ENCODE measurements around the gene LCE2D.
"Not testable (repeated sequence)": the region's sequence is repeated elsewhere in the genome, so short reads cannot be mapped to it uniquely, and the experiment has no call there.

LCE2D gene

GRCh38 chr1:152663098-152663497, at the start of gene LCE2D:
Gene LCE2D, plus strand, starts transcription at chr1:152663380. Its CDS starts 726 bp downstream, at chr1:152664106.
- DNase-seq, result no peak

GRCh38 chr1:152613511-152613910, 49.7 kb upstream of the LCE2D start, which contains the start of gene LCE3B:
Gene LCE3B, plus strand, starts transcription at chr1:152613811. Its CDS starts 0 bp downstream, at chr1:152613811.
- DNase-seq, result no peak

- DNase-seq, result no peak
Measured at GRCh38 chr1:152621993-152622392, 41.2 kb upstream of the LCE2D start.

GRCh38 chr1:152622803-152623202, 40.4 kb upstream of the LCE2D start, which contains the start of gene LCE3A:
Gene LCE3A, minus strand, starts transcription at chr1:152623103. Its CDS starts 0 bp downstream, at chr1:152623103.
- no peak for DNase-seq

DNA sequence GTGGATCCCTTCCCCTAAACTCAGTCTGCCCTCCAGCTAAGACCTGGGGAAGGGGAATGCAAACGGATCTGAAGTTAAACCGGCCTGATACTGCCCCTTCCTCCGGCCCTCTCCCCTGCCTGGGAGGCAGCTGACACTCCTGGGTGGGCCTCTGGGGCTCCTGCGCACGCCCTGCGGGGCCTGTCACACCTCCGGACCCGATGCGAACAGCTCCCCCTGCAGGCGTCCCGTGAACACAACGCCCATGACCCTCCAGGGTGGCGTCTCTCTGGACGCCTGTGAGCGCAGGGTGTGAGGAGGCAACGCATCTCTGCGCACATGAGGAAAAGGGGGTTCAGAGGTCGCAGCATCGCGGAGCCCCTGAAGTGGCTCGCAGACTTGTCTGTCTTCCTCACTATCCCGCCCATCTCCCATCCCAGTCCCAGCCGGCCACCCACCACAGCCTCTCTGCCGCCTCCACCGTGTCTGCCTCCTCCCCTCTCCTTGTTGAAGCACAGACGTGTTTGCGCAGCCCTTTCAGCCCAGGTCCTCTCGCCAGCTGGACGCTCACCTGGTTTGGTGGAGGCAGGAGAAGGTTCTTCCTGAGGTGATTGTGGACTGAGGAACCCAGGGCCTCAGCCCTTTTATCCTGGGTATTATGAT, 39.9 kb upstream of the LCE2D start:
- DNase-seq, result no peak

GRCh38 chr1:152626744-152627143, 36.4 kb upstream of the LCE2D start:
- DNase-seq, result no peak

DNA sequence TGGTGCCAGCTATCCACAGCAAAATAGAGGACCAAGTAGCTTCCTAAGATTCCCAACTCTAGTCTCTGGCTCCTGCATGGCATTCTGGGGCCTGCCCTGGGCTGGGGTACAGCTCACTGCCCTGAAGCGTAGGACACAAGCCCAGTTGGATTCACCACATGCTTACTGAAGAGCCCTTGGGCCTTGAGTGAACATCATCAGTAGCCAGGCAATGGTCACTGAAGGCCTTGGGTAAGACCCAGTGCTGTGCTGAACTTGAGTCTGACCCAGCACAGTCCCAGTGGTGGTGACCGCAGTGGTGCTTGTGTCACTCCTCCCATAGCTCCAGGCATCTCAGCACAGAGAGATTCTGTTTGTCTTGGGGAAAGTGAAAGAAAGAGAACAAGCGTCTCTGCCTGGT, 32.6 kb upstream of the LCE2D start:
- no peak for DNase-seq

DNA sequence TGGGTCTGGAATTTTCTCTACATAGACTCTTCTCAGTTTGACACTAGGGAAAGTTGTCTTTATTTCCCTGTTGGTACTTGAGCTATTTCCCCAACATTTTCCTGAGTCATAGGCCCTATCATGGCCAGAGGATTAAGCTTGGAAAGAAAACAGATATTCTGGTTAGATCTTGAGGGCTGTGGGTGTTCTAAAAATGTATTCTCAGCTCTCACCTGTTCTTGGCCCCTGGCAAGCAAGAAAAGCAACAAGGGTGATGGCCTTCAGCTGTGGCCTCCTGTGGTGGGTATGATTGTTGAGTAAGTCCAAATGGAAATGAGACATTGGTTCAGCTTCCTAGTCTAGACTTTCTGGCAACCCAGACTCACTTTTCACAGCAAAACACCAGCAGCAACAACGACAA, 22.8 kb upstream of the LCE2D start:
- DNase-seq, result no peak

DNA sequence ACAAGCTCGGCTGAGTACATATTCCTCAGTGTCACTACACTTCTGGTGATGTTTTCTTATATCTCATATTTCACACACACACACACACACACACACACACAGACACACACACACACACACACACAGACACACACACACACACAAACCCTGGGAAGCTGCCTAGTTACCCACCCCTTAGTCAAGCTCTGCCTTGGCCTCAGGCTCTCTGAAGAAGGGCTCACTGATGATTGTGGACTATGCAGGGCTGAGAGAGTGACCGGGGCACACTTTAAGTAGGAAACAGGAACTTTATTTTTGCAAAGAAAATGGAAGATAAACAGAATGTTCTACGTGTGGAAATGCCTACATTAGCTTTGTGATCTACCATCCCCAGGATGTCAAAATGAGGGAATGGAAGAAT, 19.2 kb upstream of the LCE2D start:
- DNase-seq, result no peak

GRCh38 chr1:152645146-152645545, 18.0 kb upstream of the LCE2D start:
- no peak for DNase-seq

- no peak for DNase-seq
Measured at GRCh38 chr1:152646656-152647055, 16.5 kb upstream of the LCE2D start.

DNA sequence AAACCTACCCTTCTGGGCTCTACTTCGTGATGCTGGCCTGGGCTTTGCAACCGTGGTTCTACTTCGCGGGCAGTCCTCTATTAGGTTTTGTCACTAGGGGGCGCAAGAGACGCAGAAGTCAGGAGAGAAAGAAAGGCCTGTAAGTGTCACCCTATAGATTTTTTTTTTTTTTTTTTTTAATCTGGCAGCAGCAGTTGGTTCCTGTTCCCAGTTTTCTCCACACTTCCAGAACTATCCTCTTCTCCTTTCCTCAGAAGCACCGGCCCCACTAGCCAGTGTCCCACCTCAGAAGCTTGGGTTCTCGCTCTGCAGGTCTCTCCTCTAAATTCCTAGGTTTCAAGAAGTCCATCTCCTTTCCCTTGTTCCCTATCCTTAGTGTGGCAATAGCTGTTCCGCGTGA, 9.1 kb upstream of the LCE2D start:
- DNase-seq, result peak in 27 of 56 donors; percentile 0 to 35 (median 4)

DNA sequence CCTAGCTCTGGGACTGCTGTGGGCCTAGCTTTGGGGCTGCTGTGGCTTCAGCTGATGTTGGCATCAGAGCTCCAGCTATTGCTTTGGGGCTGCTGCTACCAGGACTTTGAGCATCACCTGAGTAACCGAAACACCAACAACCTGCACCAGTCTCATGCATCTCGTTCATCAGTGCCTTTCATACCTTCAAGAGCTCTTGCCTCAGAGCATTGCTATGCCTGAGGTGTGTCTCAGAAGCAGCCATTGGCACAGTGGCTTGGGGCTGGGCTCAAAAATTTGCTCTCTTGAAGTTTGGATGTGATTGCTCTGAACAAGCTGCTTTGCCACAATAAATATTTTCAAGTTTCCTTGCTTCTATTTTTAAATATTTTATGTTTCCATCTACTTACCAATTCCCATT, 6.7 kb upstream of the LCE2D start:
- no peak for DNase-seq

DNA sequence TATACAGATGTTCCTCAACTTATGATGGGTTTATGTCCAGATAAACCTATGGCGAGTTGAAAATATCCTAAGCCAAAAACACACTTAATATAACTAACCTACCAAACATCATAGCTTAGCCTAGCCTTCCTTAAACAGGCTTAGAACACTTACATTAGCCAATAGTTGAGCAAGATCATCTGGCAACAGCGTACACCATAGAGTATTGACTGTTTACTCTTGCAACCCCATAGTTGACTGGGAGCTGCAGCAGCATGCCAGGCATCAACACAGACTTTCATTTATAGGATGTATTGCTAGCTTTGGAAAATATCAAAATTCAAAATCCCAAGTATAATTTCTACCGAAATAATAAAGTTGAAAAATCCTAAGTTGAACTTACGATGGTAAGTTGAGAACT, 5.5 kb upstream of the LCE2D start:
- DNase-seq, result no peak

DNA sequence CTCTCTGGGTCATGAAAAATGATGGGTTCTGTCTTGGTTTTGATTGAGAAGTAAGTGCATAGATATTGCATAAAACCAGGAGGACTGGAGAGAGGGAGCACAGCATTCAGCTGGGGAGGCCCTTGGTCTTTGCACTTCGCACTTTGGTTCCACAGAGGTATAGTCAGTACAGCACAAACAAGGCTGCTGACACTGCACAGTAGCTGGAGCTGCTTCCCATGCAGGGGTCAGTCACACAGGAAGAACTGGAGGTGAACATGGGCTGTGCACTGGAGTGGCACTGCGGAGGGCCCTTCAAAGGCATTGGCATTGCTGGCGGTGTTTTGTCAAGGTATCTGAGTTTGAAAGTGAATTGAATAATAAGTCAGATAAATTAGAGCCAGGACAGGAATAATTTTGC, 4.5 kb upstream of the LCE2D start:
- no peak for DNase-seq

GRCh38 chr1:152666171-152666570, 3.0 kb downstream of the LCE2D start:
- DNase-seq, result not testable (repeated sequence)

DNA sequence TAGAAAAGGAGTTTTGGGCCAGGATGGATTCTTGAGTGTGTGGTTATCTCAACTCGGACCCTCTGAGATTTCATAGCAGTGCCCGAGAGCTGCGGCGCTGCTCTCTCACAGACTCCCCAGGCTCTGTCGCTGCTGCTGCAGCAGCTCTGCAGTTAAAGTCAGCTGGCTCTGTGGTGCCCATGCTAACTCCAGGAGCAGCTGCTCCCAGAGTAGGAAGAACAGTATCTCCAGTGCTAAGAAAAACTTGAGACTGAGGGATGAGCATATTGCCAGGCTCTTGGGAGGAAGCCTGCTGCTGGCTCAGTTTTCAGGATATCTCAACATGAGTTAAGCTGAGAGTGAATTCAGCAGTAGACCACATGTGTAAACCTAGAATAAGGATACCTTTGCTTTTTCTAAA, 4.5 kb downstream of the LCE2D start:
- no peak for DNase-seq

DNA sequence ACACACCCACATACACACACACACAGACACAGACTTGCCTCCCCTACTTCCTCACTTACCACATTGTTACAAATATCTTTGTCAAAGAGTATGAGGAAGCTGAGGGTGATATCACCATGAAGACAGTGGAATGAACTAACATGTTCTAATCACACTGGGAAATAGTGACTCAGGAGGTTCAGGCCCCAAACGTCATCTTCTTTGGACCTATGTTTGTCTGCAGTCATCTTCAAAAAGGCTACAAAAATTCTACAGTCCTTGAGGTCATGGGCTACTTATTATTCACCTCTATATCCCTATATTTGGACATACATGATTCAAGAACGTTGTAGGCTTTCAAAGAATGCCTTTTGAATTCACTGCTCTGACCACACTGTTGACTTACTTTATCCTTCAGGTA, 9.8 kb downstream of the LCE2D start:
- DNase-seq, result no peak

- DNase-seq, result not testable (repeated sequence)
Measured at GRCh38 chr1:152674983-152675382, 11.8 kb downstream of the LCE2D start, which contains the start of gene LCE2C. Gene LCE2C, plus strand, starts transcription at chr1:152675279. Its CDS starts 737 bp downstream, at chr1:152676016.

- DNase-seq, result no peak
Measured at GRCh38 chr1:152679459-152679858, 16.3 kb downstream of the LCE2D start.

DNA sequence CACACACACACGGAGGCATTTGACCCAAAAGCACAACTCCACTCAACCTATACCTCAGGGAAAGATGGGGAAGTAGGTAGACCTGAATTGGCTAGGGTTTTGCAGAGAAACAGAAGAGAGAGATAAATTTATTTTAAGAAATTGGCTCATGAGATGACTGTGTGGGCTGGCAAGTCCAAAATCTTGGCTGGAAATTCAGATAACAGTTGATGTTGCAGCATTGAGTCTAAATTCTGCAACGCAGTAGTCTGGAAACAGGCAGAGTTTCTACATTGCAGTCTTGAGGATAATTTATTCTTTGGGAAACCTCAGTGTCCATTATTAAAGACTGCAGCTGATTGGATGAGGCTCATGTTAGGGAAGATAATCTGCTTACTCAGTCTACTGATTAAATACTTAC, 18.4 kb downstream of the LCE2D start:
- DNase-seq, result no peak

DNA sequence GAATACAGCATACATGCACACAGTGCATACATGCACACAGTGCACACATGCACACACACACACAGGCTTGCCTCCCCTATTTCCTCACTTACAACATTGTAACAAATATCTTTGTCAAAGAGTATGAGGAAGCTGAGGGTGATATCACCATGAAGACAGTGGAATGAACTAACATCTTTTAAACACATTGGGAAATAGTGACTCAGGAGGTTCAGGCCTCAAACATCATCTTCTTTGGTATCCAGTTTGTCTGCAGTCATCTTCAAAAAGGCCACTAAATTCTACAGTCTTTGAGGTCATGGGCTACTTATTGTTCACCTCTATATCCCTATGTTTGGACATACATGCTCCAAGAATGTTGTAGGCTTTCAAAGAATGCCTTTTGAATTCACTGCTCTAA, 20.7 kb downstream of the LCE2D start:
- no peak for DNase-seq

DNA sequence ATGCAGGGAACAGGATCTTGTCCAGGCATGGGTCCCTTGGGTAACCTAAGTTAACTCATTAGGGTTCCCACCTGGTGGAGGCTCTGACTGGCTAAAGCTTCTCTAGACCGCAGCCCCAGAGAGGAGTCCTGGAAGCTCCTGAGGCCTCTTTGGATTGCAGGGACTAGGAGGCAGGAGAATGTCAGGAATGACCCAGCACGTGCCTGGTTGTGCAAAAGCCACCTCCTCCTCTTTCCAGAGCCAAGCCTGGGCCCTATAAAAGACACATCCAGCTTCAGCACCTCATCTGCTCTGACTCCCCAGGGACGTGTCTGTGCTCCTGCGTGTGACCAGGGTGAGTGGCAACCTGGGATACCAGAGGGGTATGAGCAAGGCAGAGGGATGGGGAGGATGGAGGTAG, 22.6 kb downstream of the LCE2D start, which contains the start of gene LCE2B:
LCE2B (plus strand) TSS at position 301 of the 400 bp plus-strand sequence. CDS start 721 bp downstream, outside the sequence.
- DNase-seq, result not testable (repeated sequence)
